Skeletal muscle tissue (tissue), 4 donors: ENCODE data around the gene INAFM1. TPM values are rescaled to one million over a fixed set of nuclear protein-coding genes. Genes with fewer than 3 reads are reported as not detected.

Experiments
- H3K27ac ChIP-seq: one replicate; pipeline ENCODE4 v1.7.0; 2013; ENCODE audit warnings: mild to moderate bottlenecking, low read depth, low read length, inconsistent platforms
- H3K27me3 ChIP-seq, 3 donors: one replicate each; pipeline ENCODE4 v1.7.0; 2013; ENCODE audit warnings: low read length in 3 of 3; ENCODE audit not compliant: control insufficient read depth in 3 of 3, insufficient read depth in 3 of 3
- H3K36me3 ChIP-seq, 3 donors: one replicate each; pipeline ENCODE4 v1.7.0; 2013; ENCODE audit warnings: low read length in 3 of 3; ENCODE audit not compliant: control insufficient read depth in 3 of 3, insufficient read depth in 3 of 3
- H3K4me1 ChIP-seq, 3 donors: one replicate each; pipeline ENCODE4 v1.7.0; 2013; ENCODE audit warnings: low read length in 3 of 3, mild to moderate bottlenecking in 3 of 3; ENCODE audit not compliant: control insufficient read depth in 3 of 3, insufficient read depth in 3 of 3
- H3K4me3 ChIP-seq, 3 donors: one replicate each; pipeline ENCODE4 v1.7.0; 2013; ENCODE audit warnings: low read length in 3 of 3
- H3K9ac ChIP-seq, 3 donors: one replicate each; pipeline ENCODE4 v1.7.0; 2013; ENCODE audit warnings: low read length in 3 of 3, mild to moderate bottlenecking in 3 of 3, moderate library complexity in 2 of 3, low read depth in 1 of 3
- H3K9me3 ChIP-seq, 3 donors: one replicate each; pipeline ENCODE4 v1.7.0; 2013; ENCODE audit warnings: low read length in 3 of 3; ENCODE audit not compliant: control insufficient read depth in 3 of 3
- total RNA-seq: library from RNA; depleted of rRNA; stranded (reverse); fragments of >200 nt; gene quantifications from one replicate; pipeline ENCODE4 v1.2.3, GENCODE V29; 2014
- donor health status: Osteomylitis.

The INAFM1 gene
- total RNA-seq: 1.6 TPM

DNA sequence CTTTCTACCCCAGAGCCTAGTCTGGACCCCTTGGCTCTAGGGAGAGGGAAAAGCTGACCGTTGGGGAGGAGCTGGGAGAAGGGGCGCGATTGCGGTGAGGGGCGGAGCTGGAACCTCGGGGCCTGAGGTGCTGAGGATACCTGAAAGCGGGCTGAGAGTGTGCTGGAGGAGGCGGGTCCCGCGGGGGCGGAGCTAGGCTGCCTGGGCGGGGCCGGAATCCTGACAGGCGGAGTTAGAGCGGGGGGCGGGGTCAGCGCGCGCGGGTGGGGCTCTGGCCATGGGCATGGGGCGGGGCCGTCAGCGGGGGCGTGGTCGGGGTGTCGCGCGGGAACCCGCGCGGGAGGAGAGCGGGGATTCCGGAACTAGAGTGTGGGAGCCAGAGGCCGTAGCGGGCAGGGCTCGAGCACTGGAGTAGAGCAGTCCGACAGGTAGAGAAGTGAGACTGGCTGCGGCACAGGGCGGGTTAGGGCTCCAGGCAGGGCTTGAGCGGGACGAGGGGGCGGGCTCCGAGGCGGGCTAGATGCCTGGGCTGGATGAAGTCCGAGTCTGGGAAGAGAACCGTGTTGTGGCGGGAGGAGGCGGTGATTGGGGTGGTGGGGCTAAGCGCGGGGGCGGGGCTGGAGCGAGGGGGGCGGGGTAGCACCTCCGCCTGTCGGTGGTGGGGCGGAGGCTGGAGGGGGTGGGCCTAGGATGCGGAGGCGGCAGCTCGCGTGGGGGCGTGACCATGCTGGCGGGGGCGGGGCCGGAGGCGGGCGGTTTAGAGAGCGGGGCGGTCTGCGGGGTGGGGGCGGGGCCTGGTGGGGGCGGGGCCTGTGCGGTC is at the start of gene INAFM1:
Gene INAFM1, plus strand, starts transcription at position 815 of the 820 bp plus-strand sequence. CDS start 35 bp downstream, outside the sequence.
- Histone ChIP-seq H3K27me3 (no peaks in the 10 kb centered on the region), H3K9me3 (no peaks in the 10 kb centered on the region), H3K9ac (peak within 1 kb of the TSS; percentile 83 to 87 (median 87)), H3K4me3 (peak within 1 kb of the TSS; percentile 78 to 85 (median 81)), H3K36me3 (peaks cover 19 to 23% (median 20%) of the 10 kb centered on the region in 3 donors), H3K4me1 (peaks cover 26 to 41% (median 35%) of the 10 kb centered on the region in 3 donors), H3K27ac (peak within 1 kb of the TSS; percentile 95)

- peaks cover 34 to 40% (median 34%) of the 10 kb centered on the region in 3 donors for H3K4me1 ChIP-seq
- H3K9me3 ChIP-seq: no peaks in the 10 kb centered on the region
- no peaks in the 10 kb centered on the region for H3K27me3 ChIP-seq
Measured at GRCh38 chr19:47225746-47226425, 48.8 kb upstream of the INAFM1 start.

DNA sequence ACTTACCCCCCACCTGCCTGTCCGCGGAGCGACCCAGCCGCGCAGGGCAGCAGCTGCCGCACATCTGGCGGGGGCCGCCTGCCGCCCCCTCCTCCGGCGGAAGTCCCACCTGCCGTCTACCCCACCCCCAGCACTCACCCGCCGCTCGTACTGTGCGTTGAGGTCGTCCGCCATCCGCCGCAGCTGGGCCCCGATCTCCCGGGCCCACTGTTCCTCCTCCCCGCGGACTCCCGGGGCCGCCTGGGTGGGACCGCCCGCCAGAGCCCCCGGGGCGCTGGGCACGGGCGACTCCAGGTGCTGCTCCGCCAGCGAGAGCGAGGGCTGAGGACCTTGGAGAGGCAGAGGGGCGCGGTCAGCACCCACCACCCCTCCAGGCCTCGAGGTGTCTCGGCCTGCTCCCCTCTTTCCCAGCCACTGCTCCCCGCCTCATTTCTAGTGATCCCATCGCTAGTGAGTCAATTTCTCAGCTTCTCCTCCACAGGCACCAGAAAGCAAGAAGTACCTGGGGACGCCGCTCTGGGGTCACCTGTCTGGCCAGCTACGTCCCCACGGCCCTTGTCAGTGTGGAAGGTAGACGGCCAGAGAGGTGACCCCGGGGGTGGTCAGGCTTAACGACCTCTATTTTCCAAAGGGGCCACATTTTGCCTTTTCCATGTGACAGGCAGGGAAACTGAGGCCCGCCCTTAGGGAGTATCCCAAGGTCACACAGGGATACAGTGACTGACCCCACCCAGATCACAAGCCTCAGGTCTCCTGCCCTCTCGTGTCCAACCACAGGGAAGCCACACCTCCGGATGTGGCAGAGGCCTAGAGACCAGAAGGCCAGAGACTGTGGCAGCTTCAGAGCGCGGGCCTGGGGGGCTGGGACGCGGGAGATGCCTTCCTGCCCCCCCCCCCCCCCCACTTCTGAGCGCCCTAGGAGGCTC is 48.0 kb upstream of the INAFM1 start:
- Histone ChIP-seq H3K9me3 (no peaks in the 10 kb centered on the region), H3K4me1 (peaks cover 39 to 45% (median 39%) of the 10 kb centered on the region in 3 donors), H3K27me3 (no peaks in the 10 kb centered on the region), H3K36me3 (peaks cover 9 to 11% (median 11%) of the 10 kb centered on the region in 3 donors), H3K4me3 (peak overlapping the region; percentile 84 to 98 (median 88)), H3K9ac (peak overlapping the region; percentile 98 to 100 (median 99)), H3K27ac (peak overlapping the region; percentile 100)

More at GRCh38 chr19:47225746-47226425, 48.8 kb upstream of the INAFM1 start:
- H3K4me3 ChIP-seq: peak overlapping the region; percentile 55 to 98 (median 88)
- H3K36me3 ChIP-seq: peaks cover 13 to 19% (median 19%) of the 10 kb centered on the region in 3 donors
- H3K9ac ChIP-seq: peak overlapping the region; percentile 98 to 100 (median 99)
- H3K27ac ChIP-seq: peak overlapping the region; percentile 100

DNA sequence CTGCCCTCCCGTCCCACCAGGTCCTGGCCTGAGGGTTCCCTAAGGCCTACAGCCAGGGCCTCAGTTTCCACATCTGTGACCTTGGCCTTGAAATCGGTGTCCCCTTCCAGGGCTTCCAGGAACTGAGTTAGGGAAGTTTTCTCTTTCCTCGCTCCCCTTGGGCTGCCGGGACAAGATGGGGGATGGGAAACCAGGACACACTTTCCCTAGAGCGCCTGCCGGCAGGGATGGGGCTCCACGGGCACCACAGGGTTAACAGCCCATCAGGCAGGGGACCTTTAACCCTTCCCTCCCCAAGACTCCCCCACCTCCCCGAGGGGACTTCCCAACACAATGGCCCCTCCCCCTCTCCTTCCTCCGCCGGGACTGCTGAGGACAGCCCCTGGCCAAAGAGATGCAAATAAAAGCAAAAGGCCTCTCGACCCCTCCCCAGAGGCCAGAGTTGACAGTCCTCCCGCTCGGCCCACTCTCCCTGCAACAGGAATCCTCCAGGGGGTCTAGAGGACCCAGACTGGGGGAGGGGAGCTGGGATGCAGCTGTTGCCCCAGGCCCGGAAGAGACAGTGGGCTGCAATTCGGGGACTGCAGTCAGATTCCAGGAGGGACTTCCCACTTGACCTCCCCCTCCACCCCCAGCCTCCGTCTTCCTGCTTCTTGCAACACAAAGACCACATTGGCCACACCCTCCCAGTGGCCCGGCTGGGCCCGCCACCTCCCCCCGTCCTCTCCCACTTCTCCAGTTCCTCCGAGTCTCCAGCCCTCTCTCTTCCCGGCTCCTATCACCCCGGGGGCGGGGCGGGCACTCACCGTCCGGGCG is 47.1 kb upstream of the INAFM1 start:
- H3K9me3 ChIP-seq: no peaks in the 10 kb centered on the region
- peak overlapping the region; percentile 100 for H3K27ac ChIP-seq
- peaks cover 44 to 54% (median 45%) of the 10 kb centered on the region in 3 donors for H3K4me1 ChIP-seq
- H3K9ac ChIP-seq: peak overlapping the region; percentile 98 to 100 (median 99)
- peak overlapping the region; percentile 84 to 98 (median 88) for H3K4me3 ChIP-seq
- peaks cover 2 to 6% (median 4%) of the 10 kb centered on the region in 3 donors for H3K36me3 ChIP-seq
- no peaks in the 10 kb centered on the region for H3K27me3 ChIP-seq

DNA sequence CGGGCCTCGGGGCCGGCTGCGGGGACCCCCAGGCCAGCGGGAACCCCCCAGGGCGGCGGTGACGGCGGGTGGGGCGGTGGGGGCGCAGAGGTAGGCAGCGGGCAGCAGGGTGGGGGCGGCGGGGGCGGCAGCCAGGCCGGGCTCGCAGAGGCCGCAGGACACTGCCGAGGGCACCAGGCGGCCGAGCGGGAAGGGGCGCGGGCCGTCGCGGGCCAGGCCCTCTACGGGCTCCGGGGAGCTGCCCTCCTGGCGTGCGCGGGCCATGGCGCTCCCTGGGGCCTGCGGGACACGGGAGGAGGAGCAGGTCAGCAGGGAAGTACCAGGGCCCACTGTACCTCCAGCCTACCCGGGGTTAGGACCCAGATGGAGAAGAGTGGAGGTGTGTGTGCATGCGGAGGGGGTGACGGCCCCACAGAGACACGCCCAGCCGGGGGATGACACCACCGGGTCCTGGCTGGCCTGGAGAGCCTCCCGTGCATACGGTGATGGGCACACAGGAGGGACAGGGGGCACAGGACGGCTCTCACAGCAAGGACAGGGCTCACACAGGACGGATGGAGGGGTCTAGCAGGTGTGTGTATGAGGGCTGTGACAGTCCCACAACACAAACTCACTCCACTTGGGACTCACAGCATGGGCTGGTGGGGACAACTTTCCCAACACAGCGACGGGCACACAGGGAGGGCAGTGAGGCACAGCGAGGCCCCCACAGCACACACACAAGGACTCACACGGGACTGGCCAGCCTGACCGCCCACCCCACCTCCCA is 46.3 kb upstream of the INAFM1 start:
- Histone ChIP-seq H3K27ac (peak overlapping the region; percentile 100), H3K36me3 (peaks cover 2 to 5% (median 4%) of the 10 kb centered on the region in 3 donors), H3K9me3 (no peaks in the 10 kb centered on the region), H3K4me3 (peak overlapping the region; percentile 88 to 98 (median 92)), H3K9ac (peak overlapping the region; percentile 98 to 100 (median 99)), H3K4me1 (peaks cover 45 to 56% (median 46%) of the 10 kb centered on the region in 3 donors), H3K27me3 (no peaks in the 10 kb centered on the region)

- H3K9ac ChIP-seq: peak overlapping the region; percentile 90 to 98 (median 97)
- no peaks in the 10 kb centered on the region for H3K9me3 ChIP-seq
- no peaks in the 10 kb centered on the region for H3K27me3 ChIP-seq
- H3K4me1 ChIP-seq: peaks cover 45 to 56% (median 46%) of the 10 kb centered on the region in 3 donors
- no peaks in the 10 kb centered on the region for H3K36me3 ChIP-seq
- H3K4me3 ChIP-seq: peak overlapping the region; percentile 82 to 98 (median 92)
- peak overlapping the region; percentile 100 for H3K27ac ChIP-seq
Measured at GRCh38 chr19:47228937-47229675, 45.6 kb upstream of the INAFM1 start.

GRCh38 chr19:47229676-47230053 is 45.0 kb upstream of the INAFM1 start:
- peaks cover 45 to 56% (median 46%) of the 10 kb centered on the region in 3 donors for H3K4me1 ChIP-seq

More at GRCh38 chr19:47229676-47230053, 45.0 kb upstream of the INAFM1 start:
- Histone ChIP-seq H3K27me3 (no peaks in the 10 kb centered on the region), H3K9ac (peak overlapping the region; percentile 90 to 98 (median 97)), H3K27ac (peak overlapping the region; percentile 100), H3K9me3 (no peaks in the 10 kb centered on the region), H3K36me3 (no peaks in the 10 kb centered on the region), H3K4me3 (peak overlapping the region; percentile 82 to 98 (median 92))
